ENCODE data around the gene ABCA9. TPM values are rescaled to one million over a fixed set of nuclear protein-coding genes. Genes with fewer than 3 reads are reported as not detected.

Gene ABCA9
- total RNA-seq, 1 experiment from 2014 or later, result not detected

- no peaks in the 10 kb centered on the region for H3K27me3 Mint-ChIP-seq (ENCODE audit: unreplicated experiment)
- no peak overlapping the region for H3K27ac Mint-ChIP-seq (ENCODE audit: unreplicated experiment)
- H3K4me3 Mint-ChIP-seq (ENCODE audit: low read depth, unreplicated experiment), result no peak overlapping the region
- no peaks in the 10 kb centered on the region for H3K36me3 Mint-ChIP-seq (ENCODE audit: insufficient read depth, unreplicated experiment)
- no TSS peak for BruUV-seq (replicated peaks)
- H3K9me3 Mint-ChIP-seq (ENCODE audit: low read depth, unreplicated experiment), result no peaks in the 10 kb centered on the region
- H3K4me1 Mint-ChIP-seq (ENCODE audit: low read depth, unreplicated experiment), result no peaks in the 10 kb centered on the region
- CTCF ChIA-PET, result no interaction called here
- DNase-seq, result no peak
- intact Hi-C loops (cut with micrococcal nuclease; ENCODE audit: unreplicated experiment), result loop anchor here (2.0 kb wide), 1 partner anchor 283 kb away; no protein-coding TSS in a partner anchor
- no peak for TF ChIP-seq CTCF (IDR thresholded peaks at IDR 0.05; ENCODE audit: unreplicated experiment)
Observed at GRCh38 chr17:69059458-69060175, 1.1 kb downstream of the ABCA9 start.

- CTCF ChIA-PET, result interaction anchor here (0.7 kb wide), 1 partner anchor 27 kb away, joined by 4 read pairs; no protein-coding TSS in a partner anchor
- no peaks in the 10 kb centered on the region for H3K27me3 Mint-ChIP-seq (ENCODE audit: unreplicated experiment)
- no peaks in the 10 kb centered on the region for H3K4me1 Mint-ChIP-seq (ENCODE audit: low read depth, unreplicated experiment)
- DNase-seq, result no peak
- intact Hi-C loops (cut with micrococcal nuclease; ENCODE audit: unreplicated experiment), result loop anchor here (2.0 kb wide), 1 partner anchor 281 kb away; no protein-coding TSS in a partner anchor
- no peak overlapping the region for H3K4me3 Mint-ChIP-seq (ENCODE audit: low read depth, unreplicated experiment)
- no peak for TF ChIP-seq CTCF (IDR thresholded peaks at IDR 0.05; ENCODE audit: unreplicated experiment)
- H3K9me3 Mint-ChIP-seq (ENCODE audit: low read depth, unreplicated experiment), result no peaks in the 10 kb centered on the region
- no TSS peak for BruUV-seq (replicated peaks)
- H3K36me3 Mint-ChIP-seq (ENCODE audit: insufficient read depth, unreplicated experiment), result no peaks in the 10 kb centered on the region
- no peak overlapping the region for H3K27ac Mint-ChIP-seq (ENCODE audit: unreplicated experiment)
Observed at GRCh38 chr17:69058165-69058564, 2.6 kb downstream of the ABCA9 start.

GRCh38 chr17:69057280-69057679, 3.4 kb downstream of the ABCA9 start:
- no peak overlapping the region for H3K4me3 Mint-ChIP-seq (ENCODE audit: low read depth, unreplicated experiment)
- H3K9me3 Mint-ChIP-seq (ENCODE audit: low read depth, unreplicated experiment), result no peaks in the 10 kb centered on the region
- no peak for DNase-seq
- no peaks in the 10 kb centered on the region for H3K4me1 Mint-ChIP-seq (ENCODE audit: low read depth, unreplicated experiment)
- H3K27me3 Mint-ChIP-seq (ENCODE audit: unreplicated experiment), result no peaks in the 10 kb centered on the region
- intact Hi-C loops (cut with micrococcal nuclease; ENCODE audit: unreplicated experiment), result no loop called here
- BruUV-seq (replicated peaks), result no TSS peak
- H3K36me3 Mint-ChIP-seq (ENCODE audit: insufficient read depth, unreplicated experiment), result no peaks in the 10 kb centered on the region
- no peak overlapping the region for H3K27ac Mint-ChIP-seq (ENCODE audit: unreplicated experiment)
- CTCF ChIA-PET, result no interaction called here
- TF ChIP-seq CTCF (IDR thresholded peaks at IDR 0.05; ENCODE audit: unreplicated experiment), result no peak

- CTCF ChIA-PET, result no interaction called here
- TF ChIP-seq CTCF (IDR thresholded peaks at IDR 0.05; ENCODE audit: unreplicated experiment), result no peak
- Mint-ChIP-seq H3K4me1 (ENCODE audit: low read depth, unreplicated experiment) (no peaks in the 10 kb centered on the region), H3K9me3 (ENCODE audit: low read depth, unreplicated experiment) (peaks cover 3% of the 10 kb centered on the region), H3K4me3 (ENCODE audit: low read depth, unreplicated experiment) (no peak overlapping the region), H3K36me3 (ENCODE audit: insufficient read depth, unreplicated experiment) (no peaks in the 10 kb centered on the region), H3K27ac (ENCODE audit: unreplicated experiment) (no peak overlapping the region), H3K27me3 (ENCODE audit: unreplicated experiment) (no peaks in the 10 kb centered on the region)
- no peak for DNase-seq
- BruUV-seq (replicated peaks), result no TSS peak
- intact Hi-C loops (cut with micrococcal nuclease; ENCODE audit: unreplicated experiment), result no loop called here
Observed at GRCh38 chr17:69056179-69056823, 4.4 kb downstream of the ABCA9 start.
